Measurements from ENCODE around the gene PRSS57.
"Not testable (repeated sequence)": the region's sequence is repeated elsewhere in the genome, so short reads cannot be mapped to it uniquely, and the experiment has no call there.

Gene PRSS57

GRCh38 chr19:666985-667573 is 28.2 kb downstream of the PRSS57 start:
- DNase-seq: not testable (repeated sequence)

GRCh38 chr19:664913-665443 is 30.3 kb downstream of the PRSS57 start:
- peak; percentile 78 for DNase-seq

GRCh38 chr19:663682-664117 is 31.6 kb downstream of the PRSS57 start:
- no peak for DNase-seq

GRCh38 chr19:662962-663681 is 32.1 kb downstream of the PRSS57 start, which contains the start of gene RNF126:
Gene RNF126 (minus strand): TSS chr19:663214. CDS start chr19:663121, 93 bp downstream.
- peak; percentile 86 for DNase-seq

- no peak for DNase-seq
These were observed 32.9 kb downstream of the PRSS57 start for GRCh38 chr19:662207-662961.

- no peak for DNase-seq
These were observed 33.6 kb downstream of the PRSS57 start for GRCh38 chr19:661427-662196.

GRCh38 chr19:660793-661426 is 34.3 kb downstream of the PRSS57 start:
- no peak for DNase-seq

GRCh38 chr19:658916-659839 is 36.1 kb downstream of the PRSS57 start:
- DNase-seq: no peak

- DNase-seq: no peak
These were observed 37.0 kb downstream of the PRSS57 start for GRCh38 chr19:658059-658839.

- DNase-seq: no peak
These were observed 37.6 kb downstream of the PRSS57 start for GRCh38 chr19:657611-658010.

- DNase-seq: no peak
These were observed 38.3 kb downstream of the PRSS57 start for GRCh38 chr19:656751-657559.

GRCh38 chr19:655691-656090 is 39.6 kb downstream of the PRSS57 start:
- DNase-seq: no peak

GRCh38 chr19:653425-653824 is 41.8 kb downstream of the PRSS57 start:
- DNase-seq: no peak

- no peak for DNase-seq
These were observed 42.5 kb downstream of the PRSS57 start for GRCh38 chr19:652467-653389.

- no peak for DNase-seq
These were observed 43.3 kb downstream of the PRSS57 start for GRCh38 chr19:651991-652390.

GRCh38 chr19:651114-651818 is 44.0 kb downstream of the PRSS57 start:
- DNase-seq: no peak

- no peak for DNase-seq
These were observed 45.1 kb downstream of the PRSS57 start for GRCh38 chr19:650121-650520.
